C4-2B (cell line): ENCODE data around the gene TEX261.

Experiments
- CTCF ChIP-seq: fragments of 450-650 bp; conservative IDR thresholded peaks from 2 replicates; pipeline ENCODE4 v1.5.1; 2017; ENCODE audit warnings: mild to moderate bottlenecking
- ZFX ChIP-seq: fragments of 450-650 bp; IDR thresholded peaks from 2 replicates; pipeline ENCODE4 v1.6.1; 2017

DNA sequence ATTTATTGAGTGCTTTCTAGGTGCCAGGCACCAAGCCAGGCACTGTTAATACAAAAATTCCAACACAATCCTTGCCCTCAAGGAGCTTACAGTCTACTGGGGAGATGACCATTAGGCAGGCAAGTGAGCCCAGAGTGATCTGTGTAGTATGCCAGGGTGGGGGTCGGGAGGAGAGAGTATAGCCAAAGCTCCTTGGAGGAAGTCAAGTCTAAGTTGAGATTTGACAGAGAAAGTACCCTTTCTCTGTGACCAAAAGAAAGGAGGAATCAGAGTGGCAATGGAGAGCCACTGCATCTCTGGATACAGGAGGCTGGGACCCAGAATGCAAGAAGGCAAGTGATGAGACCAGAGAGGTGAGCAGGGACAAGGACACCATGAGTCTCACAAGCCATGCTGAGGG is 8.7 kb downstream of the TEX261 start:
- TF ChIP-seq CTCF (no peak), ZFX (no peak)
